Islet precursor cell (in vitro differentiated cells): ENCODE data around the gene TARBP2.
"Not testable (repeated sequence)": the region's sequence is repeated elsewhere in the genome, so short reads cannot be mapped to it uniquely, and the experiment has no call there.

Experiments
- DNase-seq: peaks from one replicate; pipeline ENCODE4 v3.0.0-alpha.2; 2018

Gene TARBP2

DNA sequence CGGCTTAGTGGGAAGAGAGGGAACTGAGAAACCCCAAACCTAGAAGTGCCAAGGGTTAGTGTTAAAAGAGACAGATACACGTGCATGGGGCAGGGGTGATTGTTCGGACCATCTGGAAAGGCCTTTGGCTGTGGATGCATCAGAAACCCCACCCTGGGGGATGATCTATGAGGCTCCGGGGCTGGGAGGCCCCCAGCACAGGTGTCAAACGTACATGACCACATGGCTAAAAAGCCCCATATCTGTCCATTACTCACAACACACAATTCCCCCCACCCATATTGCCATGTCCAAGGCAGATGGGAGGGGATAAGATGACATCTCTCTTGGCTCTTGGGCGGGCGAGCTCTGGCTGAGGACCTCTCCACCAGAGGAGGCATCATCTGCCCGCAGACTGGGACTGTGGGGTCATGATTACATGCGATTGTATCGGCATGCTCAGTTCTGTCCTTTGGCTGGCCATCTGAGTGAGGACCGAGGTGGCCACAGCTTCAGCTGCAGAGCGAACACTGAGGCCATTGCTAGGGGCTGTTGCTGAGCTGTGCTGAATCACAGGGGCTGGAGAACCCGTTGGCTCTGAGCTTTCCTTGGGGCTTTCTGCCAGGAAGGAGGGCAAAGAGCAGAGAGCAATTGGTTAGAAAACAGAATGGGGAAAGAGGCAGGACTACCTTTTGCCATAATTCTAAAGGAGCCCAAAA, 15.8 kb downstream of the TARBP2 start:
- peak; percentile 47 for DNase-seq

DNA sequence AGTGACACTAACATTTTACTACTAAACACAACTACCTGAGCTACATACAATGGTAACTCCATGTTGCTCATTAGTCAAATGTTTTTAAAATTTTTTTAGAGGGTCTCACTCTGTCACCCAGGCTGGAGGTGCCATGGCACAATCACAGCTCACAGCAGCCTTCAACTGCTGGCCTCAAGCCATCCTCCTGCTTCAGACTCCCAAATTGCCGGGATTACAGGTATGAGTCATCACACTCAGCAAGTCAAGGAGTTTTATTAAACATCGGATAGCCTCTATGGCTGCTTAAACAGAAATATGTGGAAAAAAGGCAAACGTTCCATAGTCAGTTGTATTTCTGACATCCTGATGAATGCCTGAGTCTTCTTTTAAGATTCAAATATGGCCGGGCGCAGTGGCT, 17.3 kb downstream of the TARBP2 start:
- no peak for DNase-seq

DNA sequence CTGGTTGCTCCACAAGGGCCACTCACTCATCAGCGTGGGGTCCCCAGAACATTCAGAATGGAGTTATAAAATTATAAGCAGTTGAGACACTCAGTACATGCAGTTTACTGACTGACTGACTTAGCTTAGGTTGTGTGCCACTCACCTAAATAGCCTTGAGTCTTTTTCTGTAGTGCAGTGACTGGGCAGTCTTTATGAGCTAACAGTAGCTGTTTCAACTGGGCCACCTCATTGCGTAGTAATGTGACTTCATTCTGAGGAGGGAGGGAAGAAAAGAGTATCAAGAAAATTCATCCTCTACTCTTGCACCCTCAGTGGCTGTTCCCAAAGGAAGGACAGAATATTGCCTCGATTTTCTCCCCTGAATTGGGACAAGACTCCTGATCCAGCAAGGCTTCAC, 22.0 kb downstream of the TARBP2 start:
- DNase-seq, result peak; percentile 44

DNA sequence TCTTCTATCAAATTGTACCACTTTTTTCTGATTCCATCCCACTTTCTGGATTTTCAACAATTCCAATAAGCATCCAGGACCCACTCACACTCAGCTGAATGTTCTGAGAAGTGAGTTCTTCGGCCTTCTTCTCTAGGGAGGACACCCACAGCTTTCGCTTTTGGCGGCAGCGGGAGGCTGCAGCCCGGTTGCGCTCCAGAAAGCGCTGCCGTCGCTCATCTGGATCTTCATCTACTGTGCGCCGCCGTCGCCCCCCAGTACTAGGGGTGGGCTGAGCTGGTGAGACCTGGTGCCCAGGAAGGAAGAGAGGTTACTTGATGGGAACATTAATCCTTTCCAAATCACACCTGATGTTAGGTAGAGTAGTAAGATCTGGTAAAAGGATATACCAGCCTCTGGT, 23.4 kb downstream of the TARBP2 start:
- DNase-seq, result no peak

DNA sequence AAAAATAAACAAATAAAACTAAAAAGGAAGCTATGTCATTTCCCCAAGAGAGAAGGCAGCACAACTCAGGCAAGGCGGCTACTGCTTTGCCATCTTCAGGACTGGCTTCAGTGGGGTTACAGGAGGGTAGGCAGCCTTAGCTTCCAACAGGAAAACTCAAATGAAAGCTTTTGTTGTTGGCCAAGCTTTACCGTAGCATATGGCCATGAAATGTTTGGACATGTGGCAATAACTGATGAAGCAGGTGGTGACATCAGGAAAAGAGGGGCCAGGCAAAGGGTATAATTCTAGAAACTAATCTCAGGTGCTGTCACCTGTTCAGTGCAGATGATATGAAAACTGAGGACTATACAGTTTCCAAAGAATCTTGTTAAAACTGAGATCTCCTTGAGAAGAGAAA, 29.0 kb downstream of the TARBP2 start:
- DNase-seq, result no peak

DNA sequence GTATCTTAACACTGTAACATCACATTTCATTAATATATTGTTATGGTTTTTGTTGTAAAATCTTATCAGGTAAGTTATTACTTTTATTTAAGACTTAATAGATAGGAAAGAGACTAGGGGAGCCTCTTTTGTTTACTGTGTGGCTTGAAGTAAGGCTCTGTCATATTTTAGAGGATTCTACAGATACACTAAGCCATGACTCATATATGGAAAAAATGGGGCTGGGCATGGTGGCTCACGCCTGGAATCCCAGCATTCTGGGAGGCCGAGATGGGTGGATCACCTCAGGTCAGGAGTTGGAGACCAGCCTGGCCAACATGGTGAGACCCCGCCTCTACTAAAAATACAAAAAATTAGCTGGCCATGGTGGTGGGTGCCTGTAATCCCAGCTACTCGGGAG, 29.8 kb downstream of the TARBP2 start:
- no peak for DNase-seq

DNA sequence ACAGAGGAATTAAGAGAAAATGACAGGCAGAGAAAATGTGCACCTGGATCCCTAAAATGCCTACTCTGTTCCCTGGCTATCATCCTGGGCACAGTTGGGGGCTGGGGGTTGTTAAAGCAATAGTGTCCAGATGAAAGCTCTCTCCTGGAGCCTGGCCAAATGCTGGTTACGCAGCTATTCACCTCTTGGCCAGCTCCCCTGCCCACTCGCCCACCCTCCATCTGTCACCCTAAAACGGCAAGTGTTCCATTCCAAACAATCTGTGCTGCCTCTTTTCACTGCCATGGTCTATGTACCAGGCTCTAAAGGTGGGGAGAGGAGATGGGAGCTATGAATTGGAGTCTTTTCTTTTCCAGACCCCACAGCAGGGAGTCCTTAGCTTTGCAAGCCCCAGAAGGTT, 30.9 kb downstream of the TARBP2 start:
- no peak for DNase-seq

DNA sequence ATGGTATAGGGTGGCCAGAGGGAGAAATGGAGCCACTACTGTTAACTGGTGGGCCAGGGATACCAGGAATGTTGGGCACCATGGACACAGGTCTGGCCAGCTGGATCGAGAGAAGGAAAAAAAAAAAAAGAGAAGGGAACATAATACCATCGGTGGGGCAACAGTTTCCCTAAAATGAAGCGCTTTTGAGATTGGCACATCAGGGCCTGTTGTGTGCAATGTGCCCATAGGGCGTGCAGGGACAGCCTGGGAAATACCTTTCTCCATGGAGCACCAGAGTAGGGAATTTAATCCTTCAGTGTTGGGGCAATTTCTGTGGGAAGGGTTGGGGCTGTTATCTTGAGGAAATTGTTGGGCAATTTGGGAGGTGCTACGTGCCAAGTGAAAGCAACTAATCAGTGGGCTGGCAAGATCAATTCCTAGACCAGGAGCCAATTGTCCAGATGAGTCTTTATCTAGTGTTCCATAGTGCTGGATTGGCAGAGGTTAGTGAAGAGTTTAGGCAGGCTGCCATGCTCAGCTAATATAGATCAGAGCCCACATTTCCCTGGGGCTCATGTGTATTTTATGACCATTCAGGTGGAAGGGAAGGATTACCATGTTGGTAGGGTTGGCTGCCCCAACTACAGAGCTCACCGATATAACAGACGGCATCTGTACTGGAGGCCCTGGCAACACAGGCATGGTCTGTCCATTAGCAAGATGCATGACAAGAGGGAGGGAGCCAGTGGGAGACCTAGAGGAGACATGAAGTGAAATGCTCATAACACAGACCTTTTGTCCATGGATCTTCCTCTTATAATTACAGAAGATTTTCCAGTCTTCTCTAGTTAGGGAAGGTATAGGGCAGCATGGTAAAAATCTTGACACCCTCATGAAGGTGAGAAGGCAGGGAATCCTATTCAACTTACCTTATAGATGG, 31.7 kb downstream of the TARBP2 start:
- DNase-seq, result no peak

DNA sequence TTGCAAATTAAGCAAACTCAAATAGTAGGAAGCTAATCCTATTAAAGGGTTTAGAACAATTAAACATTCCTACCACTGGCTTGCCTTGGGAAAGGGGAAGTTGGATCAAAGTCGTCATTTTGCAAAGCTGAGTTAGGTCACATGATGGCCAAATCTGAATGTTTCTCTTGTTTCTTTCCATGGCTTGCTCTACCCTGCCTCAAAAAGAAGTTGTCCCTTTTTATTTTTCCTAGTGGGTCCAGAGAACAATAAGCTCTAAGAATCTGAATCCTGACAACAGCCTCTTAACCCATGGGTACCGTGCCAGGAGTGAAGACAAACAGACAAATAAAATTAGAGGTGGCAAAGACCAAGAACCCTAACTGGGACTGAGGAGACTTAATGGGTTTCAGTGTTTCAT, 32.4 kb downstream of the TARBP2 start:
- no peak for DNase-seq

DNA sequence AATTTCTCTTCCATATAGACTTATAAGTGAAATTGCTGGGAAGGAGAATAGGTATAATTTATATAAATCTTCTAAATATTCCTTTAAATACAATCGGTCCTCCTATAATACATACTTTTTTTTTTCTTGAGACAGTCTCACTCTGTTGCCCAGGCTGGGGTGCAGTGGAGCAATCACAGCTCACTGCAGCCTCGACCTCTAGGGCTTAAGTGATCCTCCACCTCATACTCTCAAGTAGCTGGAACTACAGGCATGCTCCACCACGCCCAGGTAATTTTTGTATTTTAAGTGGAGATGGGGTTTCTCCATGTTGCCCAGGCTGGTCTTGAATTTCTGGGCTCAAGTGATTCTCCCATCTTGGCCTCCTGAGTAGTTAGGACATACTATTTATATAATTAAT, 35.9 kb downstream of the TARBP2 start:
- no peak for DNase-seq

DNA sequence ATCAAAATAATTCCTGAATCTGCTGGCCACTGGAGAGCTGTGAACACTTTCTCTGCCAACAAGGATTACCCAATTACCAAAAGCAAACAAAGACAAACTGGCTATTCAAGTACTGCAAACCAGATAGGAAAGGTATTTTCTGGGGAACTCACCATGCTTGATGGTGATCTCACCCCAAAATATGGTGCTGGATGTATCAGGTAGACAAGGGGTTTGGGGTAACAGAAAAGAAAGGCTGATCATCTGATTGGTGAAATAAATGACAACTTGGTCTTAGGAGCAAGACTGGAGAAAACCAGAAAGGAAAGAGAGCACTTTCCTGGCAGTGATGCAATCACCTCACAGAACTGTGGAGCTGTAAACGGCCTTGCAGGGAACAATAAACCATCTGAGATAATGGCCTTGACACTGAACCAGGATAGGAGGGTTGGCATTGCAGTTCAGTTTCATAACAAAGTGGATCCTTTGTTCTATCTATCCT, 37.2 kb downstream of the TARBP2 start:
- peak; percentile 72 for DNase-seq

DNA sequence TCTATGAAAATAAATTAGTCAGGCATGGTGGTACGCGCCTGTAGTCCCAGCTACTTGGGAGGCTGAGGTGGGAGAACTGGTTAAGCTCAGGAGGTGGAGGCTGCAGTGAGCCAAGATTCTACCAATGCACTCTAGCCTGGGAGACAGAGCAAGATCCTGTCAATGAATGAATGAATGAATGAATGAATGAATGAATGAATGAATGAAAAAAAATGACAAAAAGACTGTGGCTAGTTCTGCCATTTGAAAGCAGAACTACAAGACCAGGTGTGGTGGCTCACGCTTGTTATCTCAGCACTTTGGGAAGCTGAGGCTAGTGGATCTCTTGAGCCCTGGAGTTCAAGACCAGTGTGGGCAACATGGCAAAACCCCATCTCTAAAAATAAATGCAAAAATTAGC, 38.4 kb downstream of the TARBP2 start:
- no peak for DNase-seq

DNA sequence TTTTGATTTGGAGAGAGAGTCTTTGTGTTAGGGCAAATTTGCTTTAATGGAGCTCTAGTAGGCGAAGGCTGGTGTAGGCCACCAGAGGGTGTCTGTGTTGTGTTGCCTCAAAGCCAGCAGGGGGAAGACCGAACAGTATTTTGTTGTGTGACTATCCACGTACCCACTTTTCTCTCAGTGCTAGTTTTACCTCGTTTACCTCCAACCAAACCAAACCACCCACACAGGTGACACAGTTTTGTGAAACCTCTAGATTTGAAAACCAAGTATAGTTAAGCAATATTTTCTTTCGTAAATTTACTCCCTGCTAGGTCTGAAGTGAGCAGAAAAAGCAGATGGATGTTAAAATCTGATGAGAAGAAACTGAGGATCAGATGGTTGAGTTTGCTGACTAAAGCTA, 42.5 kb downstream of the TARBP2 start:
- DNase-seq, result peak; percentile 81

DNA sequence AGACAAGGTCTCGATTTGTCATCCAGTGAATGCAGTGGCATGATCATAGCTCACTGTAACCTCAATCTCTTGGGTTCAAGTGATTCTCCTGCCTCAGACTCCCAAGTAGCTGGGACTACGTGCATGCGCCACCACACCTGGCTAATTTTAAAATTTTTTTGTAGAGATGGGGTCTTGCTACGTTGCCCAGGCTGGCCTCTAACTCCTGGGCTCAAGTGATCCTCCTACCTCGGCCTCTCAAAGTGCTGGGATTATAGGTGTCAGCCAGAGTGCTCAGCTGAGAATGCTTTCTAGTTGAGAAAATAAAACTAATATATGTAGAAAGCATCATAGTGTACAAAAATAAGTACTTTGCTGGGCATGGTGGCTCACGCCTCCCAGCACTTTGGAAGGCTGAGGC, 47.3 kb downstream of the TARBP2 start:
- DNase-seq, result not testable (repeated sequence)

DNA sequence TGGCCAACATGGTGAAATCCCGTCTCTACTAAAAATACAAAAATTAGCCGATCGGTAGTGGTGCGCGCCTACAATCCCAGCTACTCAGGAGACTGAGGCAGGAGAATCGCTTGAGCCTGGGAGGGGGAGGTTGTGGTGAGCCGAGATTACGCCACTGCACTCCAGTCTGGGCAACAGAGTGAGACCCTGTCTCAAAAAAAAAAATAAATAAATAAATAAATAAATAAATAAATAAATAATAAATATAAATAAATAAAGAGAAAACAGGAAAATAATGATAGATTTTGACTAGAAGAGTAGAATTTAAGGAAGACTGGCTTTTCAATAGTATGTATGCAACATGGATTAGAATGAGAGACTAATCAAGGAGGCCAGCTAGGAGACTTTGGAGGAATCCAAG, 49.0 kb downstream of the TARBP2 start:
- not testable (repeated sequence) for DNase-seq

DNA sequence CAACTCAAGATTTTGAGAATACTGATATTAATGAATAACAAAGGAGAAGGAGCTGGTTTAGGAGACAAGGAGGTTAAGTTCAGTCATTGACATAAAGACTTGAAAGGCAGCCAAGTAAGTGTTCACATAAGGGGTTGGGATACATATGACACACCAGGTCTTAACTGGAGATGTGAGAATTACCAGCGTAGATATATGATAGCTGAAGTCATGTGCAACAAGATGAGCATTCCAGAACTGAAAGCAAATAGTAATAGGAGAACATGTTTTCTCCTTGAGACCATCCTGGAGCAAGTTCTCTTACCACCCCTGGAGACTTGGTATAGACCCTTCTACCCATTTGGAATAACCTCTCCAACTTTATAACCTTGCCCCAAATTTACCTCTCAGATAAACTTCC, 49.5 kb downstream of the TARBP2 start:
- DNase-seq, result no peak

DNA sequence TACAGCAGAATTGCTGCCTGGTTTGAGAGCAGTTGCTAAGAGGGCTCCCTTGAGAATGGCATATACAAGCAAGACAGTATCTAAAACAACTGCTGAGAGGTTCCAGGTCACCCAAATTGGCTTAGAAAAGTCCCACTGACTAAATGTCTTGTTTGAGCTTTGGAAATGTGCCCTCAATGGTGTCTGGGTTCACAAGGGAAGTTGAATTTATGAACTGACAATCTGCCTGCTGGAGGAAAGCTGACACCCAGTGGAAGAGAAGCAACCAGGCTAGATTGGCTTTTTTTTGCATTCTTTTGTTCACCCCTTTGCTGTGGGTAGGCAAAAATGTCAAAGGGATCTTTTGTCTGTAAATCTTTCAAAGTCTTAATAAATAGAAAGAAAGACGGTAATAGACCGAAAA, 50.8 kb downstream of the TARBP2 start:
- DNase-seq, result no peak

DNA sequence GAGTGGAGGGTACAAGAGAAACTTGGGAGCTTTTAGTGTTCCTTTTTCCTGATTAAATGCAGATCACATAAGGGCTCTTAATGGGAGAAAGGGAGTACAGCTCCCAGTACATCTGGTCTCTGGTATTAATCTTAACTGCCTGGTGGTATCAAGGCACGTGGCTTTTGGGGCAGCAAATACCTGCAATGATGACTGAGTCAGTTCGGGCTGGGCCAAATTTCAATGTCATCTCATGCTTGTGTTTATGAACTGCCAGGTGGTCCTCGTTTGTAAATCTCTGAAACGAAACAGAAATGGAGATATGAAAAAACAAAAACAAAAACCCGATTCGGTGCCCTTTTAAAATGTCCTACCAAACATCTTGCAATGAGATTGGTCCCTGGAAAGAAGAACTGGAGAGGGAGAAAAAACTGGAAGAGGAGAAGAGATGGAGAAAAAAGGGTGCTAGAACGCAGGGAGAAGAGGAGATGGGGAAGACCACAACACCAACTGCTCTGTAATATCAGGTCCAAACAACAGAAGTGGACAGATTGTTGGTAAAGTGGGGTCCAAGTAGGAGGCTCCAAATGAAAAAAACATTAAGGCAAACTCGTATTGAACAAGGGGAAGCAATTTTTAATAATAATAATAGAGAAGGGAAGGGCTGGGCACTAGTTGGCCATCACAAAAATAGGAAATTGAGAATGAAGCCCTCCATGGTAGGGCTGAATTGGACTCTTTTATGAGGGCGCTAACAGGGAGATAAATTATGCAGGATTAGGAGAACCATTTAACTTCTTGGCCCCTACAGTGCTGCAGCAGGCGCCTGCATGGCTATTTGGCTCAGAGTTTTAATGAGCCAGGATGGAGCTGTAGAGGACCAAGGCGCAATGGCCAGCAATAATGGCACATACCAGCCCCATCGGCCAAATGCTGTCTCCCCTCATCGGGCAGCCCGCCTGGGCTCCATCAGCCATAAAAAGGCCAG, 51.6 kb downstream of the TARBP2 start:
- no peak for DNase-seq
